NCI-H69 (cell line): ENCODE results near the gene LIN37.
"Not testable (repeated sequence)": the region's sequence is repeated elsewhere in the genome, so short reads cannot be mapped to it uniquely, and the experiment has no call there.

ENCODE experiments used
- DNase-seq: peaks from one replicate; lab custom pipeline; 2025; lab: John Stamatoyannopoulos, UW

LIN37 gene

GRCh38 chr19:35753634-35754369 is 5.4 kb downstream of the LIN37 start:
- DNase-seq: no peak

- no peak for DNase-seq
Observed at GRCh38 chr19:35754370-35755130, 6.2 kb downstream of the LIN37 start.

- no peak for DNase-seq
Observed at GRCh38 chr19:35755131-35755549, 6.8 kb downstream of the LIN37 start.

GRCh38 chr19:35755550-35756376 is 7.4 kb downstream of the LIN37 start:
- peak; percentile 87 for DNase-seq

- DNase-seq: peak; percentile 71
Observed at GRCh38 chr19:35756377-35757230, 8.2 kb downstream of the LIN37 start, which contains the start of gene HSPB6. Gene HSPB6 (minus strand): TSS chr19:35757029. CDS start chr19:35757008, 21 bp downstream.

- peak; percentile 90 for DNase-seq
Observed at GRCh38 chr19:35757231-35757748, 8.9 kb downstream of the LIN37 start.

- peak; percentile 100 for DNase-seq
Observed at GRCh38 chr19:35757749-35758608, 9.6 kb downstream of the LIN37 start, which contains the start of gene PROSER3. Gene PROSER3 (plus strand): TSS chr19:35758176. CDS start chr19:35758216, 40 bp downstream.

GRCh38 chr19:35759697-35760096 is 11.3 kb downstream of the LIN37 start:
- DNase-seq: no peak

GRCh38 chr19:35760711-35761349 is 12.5 kb downstream of the LIN37 start:
- no peak for DNase-seq

- DNase-seq: no peak
Observed at GRCh38 chr19:35764432-35765315, 16.3 kb downstream of the LIN37 start.

- no peak for DNase-seq
Observed at GRCh38 chr19:35766571-35767104, 18.3 kb downstream of the LIN37 start.

- no peak for DNase-seq
Observed at GRCh38 chr19:35767288-35768081, 19.1 kb downstream of the LIN37 start.

- DNase-seq: no peak
Observed at GRCh38 chr19:35768082-35768421, 19.7 kb downstream of the LIN37 start.

GRCh38 chr19:35772362-35772761 is 24.0 kb downstream of the LIN37 start:
- DNase-seq: not testable (repeated sequence)

GRCh38 chr19:35773020-35773806 is 24.8 kb downstream of the LIN37 start:
- DNase-seq: peak; percentile 31

- peak; percentile 76 for DNase-seq
Observed at GRCh38 chr19:35774274-35775045, 26.1 kb downstream of the LIN37 start.
